Activated T-helper 1 cell treated with anti-CD3 and anti-CD28 coated beads, Interleukin-2, amount 50 U/mL, for 16 hours (primary cell): ENCODE measurements around the gene HNRNPL.
A peak's percentile ranks its signal among the peaks of the same experiment; 100 is the strongest.
"Not testable (repeated sequence)": the region's sequence is repeated elsewhere in the genome, so short reads cannot be mapped to it uniquely, and the experiment has no call there.

ENCODE experiments used
- DNase-seq, 2 donors: peaks; one replicate each; pipeline ENCODE4 v3.0.0-alpha.2; 2020; ENCODE audit warnings: low read depth in 1 of 2, low spot score in 1 of 2

Gene HNRNPL

DNA sequence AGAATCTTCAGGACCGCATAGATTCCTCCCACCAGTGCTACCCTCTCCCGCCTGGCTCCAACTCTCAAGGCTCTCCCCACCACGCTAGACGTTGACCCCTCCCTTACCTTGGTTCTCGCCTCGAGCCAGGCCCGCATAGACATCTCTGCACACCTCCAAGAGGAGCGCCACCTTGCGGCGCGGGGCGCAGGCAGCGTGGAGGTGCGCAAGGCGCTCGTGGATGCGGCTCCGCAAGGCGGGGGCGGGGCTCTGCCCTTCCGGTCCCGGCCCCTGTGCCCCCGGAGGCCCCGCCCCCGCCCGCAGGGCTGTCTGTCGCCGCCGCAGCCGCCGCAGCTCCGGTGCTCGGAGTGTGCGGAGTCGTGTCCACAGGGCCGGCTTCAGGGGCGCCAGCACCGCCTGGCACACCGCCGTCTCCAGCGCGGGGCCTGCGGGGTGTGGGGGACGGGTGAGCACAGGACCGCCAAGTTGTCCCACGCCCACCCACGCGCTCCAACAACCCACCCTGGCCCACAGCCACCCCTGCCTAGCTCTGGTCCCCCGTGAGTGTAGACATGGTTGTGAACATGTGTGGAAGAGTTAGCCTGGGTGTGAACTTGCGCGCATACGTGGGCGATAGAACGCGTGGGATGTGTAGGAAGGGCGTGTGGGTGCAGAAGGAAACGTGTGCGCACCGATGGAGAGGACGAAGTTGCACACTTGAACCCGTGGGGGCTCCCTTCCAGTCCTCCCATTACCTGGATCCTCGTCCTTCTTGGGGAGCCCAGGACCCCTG, 20.2 kb upstream of the HNRNPL start:
- DNase-seq: peak; percentile 87 to 92

DNA sequence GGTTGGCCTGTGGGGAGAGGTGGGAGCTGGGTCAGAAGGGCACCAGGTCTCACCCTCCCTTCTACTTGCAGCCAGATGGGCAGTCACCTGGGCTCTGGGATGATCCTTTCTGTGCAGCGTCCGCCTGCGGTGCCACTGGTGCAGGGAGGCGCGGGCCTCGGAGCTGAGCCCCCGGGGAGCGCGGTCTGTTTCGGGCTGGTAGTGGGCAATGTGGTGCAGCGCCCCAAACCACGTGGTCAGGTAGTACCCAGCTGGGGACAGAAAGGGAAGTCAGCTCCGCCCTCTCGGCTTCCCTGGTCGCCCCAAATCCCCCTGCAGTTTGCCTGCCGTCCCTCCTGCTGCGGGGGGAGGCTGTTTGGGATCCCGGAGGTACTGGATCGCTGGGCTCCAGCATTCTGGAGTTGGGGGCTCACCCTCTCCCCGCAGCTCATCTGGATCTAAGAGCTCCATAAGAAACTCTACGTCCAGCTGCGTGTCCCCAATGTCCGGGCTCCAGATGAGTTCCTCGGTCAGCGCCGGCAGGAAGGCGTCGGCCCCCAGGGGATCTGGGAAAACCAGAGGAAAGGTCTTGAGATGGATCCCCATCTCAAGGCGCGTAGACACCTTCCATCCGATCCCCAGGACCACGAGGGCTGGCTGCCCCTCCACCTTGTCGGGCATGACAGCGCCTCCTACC, 19.5 kb upstream of the HNRNPL start:
- DNase-seq: no peak

DNA sequence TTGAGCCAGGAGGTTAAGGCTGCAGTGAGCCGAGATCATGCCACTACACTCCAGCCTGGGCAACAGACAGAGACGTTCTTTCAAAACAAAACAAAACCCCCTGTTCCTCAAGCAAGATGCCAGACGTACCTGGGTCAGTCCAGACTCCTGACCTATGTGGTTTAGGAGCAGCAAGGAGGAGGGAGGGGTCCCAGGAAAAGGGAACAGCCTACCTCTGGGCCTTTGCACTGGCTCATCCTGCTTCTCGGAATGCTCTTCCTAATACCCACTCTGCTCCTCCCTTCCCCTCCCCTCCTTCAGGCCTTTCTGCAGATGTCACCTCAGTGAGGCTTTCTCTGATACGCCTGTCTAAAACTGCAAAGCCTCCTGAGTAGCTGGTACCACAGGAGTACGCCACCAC, 18.8 kb upstream of the HNRNPL start:
- DNase-seq: no peak

DNA sequence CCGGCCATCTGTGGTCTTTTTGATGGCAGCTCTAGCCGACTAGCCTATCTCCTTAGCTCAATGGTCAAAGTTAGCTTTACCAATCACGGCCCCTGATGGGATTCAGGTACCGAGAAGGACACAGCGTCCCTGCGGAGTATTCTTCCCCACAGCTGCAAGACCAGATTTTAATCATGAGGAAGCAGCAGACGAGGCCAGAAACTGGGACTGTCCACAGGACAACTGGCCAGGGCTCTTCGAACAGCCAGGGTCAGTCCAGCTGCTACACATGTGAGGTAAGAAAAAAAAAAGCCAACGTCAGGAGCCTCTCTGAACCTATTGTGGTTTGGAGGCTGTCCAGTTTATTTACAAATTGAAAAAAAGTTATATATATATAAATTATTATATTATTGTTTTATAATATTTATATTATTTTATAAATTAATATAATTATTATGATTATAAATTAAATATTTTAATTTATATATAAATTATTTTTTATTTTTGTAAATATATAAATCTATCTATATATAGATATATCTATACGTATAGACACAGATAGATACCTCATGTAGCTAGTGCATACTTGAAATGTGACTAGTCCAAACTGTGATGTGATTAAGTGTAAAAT, 17.5 kb upstream of the HNRNPL start:
- no peak for DNase-seq

DNA sequence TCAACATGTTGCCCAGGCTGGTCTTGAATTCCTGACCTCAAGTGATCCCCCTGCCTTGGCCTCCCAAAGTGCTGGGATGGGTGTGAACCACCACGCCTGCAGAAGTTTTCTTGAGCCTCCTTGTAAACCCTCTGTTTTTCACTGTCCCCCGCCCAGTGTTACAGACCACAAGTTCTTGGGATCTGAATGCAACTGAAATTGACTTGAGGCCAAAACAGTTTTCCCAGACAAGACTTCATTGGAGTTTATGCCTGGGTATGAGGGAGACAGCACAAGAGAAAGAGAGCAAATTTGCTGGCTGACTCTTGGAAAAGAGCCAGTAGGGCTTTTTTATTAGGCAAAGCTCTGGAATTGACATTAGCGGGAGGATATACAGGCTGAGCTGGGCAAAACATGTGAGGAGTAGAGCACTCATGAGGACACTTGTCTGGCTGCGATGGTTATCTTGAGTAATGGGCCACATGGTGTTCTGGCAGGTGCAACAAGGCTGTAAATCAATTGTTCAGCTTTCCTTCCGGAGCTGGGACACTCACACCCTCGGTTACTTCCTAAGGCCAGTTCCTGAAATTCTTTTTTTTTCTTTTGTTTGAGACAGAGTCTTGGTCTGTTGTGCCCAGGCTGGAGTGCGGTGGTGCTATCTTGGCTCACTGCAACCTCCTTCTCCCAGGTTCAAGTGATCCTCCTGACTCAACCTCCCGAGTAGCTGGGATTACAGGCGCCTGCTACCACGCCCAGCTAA, 12.7 kb upstream of the HNRNPL start:
- no peak for DNase-seq

DNA sequence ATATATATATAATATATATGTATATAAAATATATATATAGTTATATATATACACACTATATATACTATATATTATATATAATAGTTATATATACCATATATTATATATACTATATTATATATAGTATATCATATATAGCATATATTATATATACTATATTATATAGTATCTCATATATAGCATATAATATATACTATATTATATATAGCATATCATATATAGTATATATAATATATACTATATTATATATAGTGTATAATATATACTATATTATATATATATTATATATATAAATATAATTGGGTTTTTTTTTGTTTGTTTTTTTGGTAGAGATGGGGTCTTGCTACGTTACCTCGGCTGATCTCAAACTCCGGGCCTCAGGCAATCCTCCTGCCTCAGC, 11.6 kb upstream of the HNRNPL start:
- DNase-seq: no peak

DNA sequence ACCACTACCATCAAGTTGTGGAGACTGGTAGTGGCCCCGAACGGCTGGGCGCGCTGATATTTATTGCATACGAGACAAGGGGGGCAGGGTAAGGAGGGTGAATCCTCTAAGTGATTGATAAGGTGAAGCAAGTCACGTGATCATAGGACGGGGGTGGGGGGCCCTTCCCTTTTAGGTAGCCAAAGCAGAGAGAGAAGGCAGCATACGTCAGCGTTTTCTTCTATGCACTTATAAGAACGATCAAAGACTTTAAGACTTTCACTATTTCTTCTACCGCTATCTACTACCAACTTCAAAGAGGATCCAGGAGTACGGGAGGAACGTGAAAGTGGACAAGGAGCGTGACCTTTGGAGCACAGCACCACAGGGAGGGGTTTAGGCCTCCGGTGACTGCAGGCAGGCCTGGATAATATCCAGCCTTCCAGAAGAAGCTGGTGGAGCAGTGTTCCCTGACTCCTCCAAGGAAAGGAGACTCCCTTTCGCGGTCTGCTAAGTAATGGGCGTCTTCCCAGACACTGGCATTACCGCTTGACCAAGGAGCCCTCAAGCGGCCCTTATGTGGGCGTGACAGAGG, 9.9 kb upstream of the HNRNPL start:
- not testable (repeated sequence) for DNase-seq

DNA sequence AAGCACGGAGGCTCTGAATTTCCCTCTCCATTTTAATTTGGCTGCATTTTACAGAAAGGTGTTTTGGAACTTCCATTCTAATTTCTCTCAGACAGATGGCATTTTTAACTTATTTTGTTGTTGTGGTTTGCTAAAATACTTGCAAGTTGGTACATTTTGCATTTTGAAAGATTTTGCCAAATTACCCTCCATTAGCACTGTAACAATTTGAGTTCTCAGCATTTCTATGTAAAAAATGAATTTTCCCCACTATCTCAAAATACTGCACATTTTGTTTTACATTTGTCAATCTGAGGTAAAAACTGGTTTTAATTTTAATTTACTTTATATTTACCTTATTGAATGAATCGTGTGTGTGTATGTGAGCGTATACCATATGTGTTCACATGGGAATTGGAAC, 7.0 kb upstream of the HNRNPL start:
- DNase-seq: no peak

DNA sequence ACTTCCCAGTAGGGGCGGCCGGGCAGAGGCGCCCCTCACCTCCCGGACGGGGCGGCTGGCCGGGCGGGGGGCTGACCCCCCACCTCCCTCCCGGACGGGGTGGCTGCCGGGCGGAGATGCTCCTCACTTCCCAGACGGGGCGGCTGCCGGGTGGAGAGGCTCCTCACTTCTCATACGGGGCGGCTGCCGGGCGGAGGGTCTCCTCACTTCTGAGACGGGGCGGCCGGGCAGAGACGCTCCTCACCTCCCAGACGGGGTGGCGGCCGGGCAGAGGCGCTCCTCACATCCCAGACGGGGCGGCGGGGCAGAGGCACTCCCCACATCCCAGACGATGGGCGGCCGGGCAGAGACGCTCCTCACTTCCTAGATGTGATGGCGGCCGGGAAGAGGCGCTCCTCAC, 6.0 kb upstream of the HNRNPL start:
- DNase-seq: not testable (repeated sequence)

DNA sequence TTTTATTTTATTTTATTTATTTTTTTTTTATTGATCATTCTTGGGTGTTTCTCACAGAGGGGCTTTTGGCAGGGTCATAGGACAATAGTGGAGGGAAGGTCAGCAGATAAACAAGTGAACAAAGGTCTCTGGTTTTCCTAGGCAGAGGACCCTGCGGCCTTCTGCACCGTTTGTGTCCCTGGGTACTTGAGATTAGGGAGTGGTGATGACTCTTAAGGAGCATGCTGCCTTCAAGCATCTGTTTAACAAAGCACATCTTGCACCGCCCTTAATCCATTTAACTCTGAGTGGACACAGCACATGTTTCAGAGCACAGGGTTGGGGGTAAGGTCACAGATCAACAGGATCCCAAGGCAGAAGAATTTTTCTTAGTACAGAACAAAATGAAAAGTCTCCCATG, 5.2 kb upstream of the HNRNPL start:
- DNase-seq: not testable (repeated sequence)

DNA sequence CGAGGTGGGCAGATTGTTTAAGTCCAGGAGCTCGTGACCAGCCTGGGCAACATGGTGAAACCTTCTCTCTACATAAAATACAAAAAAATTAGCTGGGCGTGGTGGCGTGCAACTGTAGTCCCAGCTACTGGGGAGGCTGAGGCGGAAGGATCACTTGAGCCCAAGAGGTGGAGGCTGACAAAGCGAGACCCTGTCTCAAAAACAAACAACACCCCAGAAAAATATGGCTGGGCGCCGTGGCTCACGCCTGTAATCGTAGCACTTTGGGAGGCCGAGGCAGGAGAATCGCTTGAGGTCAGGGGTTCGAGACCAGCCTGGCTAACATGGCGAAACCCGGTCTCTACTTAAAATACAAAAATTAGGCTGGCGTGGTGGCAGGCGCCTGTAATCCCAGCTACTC, 3.4 kb upstream of the HNRNPL start:
- DNase-seq: no peak

DNA sequence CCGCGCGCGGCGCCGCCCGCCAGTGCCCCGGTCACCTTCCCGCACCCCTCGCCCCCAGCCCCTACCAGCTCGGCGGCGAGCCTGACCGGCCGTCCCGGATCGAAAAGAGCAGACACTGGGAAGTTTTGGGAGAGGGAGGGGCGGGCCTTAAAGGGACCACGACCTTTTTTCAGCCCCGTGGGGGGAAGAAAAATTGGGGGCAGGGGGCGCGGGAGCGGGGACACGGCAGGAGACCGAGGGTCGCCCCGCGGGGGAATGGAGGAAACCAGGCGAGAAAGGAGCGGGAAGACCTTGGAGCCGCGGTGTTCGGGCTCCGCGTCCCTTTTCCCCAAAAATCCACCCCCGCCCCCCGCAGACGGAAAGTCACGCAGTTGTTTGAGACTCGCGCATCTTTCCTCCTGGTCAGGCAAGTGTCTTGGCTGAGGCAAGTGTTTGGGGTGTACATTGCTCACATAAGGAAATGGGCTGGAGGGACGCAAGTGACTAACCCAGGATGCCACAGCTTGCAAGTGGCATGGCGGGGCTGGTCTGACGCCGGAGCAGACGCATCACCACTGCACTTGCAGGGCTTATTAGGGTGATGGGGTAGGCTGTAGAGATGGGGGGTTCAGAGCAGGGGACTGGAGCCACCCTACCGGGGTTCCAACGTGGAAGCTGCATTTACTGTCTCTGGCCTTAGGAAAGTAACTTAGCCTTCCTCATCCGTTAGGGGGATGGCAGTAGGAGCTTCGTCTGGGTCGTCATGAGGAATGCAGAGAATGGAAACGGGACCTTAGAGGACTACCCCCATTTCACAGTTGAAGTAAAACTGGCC, 2.7 kb upstream of the HNRNPL start:
- DNase-seq: peak in 1 of 2 donors; percentile 47

DNA sequence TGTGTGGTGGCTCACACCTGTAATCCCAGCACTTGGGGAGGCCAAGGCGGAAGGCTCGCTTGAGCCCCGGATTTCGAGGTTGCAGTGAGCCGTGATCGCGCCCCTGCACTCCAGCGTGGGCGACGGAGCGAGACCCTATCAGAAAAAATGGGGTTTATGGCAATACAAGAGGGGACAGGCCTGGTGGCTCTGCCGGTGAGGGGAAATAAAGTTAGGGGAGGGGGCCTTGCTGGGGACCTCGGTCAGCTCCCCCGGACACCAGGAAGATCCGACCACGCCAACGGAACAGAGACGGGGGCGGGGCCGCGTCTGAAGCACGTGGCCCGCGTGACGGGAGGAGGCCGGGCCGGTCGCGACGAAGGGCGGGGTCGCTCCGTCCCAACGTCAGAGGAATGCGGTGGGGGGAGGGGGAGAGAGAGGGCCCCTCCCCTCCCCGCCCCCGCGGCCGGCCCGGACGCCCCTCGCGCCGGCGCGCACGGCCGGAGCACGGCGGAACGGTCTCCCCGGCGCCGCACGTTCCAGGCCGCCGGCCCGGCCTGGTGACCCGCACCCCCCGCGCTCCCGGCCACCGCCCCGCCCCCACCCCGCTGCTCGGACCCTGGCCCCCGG, 1.9 kb upstream of the HNRNPL start:
- peak; percentile 75 to 83 for DNase-seq

DNA sequence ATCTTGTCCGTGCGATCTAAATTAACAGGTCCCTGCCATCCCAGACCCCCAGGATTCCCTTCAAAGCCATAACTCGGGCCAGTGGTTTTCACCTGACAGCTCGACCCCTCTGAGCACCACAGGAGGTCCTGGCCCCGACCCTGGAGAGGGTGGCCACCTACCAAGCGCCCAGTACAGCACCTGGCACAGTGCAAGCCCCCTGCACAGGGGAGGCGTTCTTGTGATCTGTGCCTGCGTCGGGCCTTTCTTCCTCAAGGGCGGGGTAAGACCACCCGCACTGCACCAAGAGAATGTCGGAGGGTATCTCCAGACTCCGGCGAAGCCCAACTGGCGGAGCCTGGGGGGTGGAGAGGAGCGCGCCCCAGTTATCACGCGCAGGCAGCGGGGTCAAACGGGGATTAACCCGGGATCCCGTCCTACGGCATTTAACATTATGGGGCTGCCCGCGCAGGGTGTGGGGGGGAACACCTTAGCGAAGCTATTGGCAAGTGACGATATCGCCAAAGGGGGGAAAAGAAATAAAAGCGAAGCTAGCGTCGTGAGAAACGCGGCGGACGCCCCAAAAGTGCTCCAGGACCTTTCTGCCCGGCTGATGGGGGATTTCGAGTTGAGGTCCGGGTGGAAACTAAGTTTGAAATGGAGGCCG, 1.3 kb upstream of the HNRNPL start:
- peak in 1 of 2 donors; percentile 23 for DNase-seq

DNA sequence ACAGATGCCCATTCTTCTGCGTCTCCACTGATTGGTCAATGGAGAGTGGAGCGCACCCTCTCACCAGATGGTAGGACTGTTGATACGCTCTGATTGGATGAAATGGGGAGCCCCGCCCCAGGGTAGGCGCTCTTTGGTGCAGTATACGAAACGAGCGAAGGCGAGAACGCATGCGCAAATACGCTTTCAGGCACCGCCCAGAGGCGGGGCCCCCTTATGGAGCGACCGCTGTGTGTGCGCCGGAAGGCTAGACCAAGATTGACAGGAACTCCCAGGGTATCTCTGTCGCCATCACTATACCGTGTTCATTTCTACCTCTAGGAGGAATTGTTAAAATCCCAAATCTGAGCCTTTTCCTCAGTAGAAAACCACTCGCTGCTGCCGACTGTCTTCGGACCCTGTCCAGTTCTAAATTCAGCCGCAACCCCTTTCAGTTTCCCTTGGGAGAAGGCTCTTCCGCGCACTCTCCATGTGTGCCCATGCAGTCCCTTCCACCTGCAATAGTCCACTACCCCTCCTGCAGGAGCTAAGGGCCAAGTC, 720 bp upstream of the HNRNPL start:
- peak; percentile 14 to 97 for DNase-seq

DNA sequence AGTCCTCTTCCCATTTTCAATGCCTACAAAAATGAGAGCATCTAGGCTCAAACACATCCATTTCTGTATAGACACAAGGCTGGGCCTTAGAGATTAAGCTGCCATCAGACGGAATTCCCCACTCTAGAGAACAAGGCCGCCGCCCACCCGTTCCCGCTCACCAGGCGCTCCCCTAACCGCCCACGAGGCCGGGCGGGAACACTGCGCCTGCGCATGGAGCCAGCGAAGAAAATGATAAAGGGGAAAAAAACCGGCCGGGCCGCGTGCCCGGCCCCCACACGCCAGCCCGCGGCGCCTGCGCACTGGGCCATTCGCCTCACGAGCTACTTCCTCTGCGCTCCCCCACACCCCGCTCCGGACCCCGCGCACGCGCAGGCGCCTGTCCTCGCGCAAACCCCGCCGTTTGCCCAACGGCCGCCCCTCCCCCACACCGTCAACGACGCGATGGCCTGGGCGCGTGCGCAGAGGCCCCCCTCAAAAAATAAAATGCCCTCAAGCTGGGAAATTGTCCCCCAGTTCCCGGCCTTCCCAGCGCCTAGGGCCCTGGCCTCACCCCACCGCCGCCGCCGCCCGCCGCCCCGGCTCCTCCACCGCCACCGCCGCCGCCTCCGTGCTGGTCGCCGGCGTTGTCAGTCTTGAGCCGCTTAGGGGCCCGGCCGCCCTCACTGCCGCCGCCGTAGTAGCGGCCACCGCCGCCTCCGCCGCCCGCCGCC, 483 bp downstream of the HNRNPL start:
- DNase-seq: peak; percentile 96 to 99

DNA sequence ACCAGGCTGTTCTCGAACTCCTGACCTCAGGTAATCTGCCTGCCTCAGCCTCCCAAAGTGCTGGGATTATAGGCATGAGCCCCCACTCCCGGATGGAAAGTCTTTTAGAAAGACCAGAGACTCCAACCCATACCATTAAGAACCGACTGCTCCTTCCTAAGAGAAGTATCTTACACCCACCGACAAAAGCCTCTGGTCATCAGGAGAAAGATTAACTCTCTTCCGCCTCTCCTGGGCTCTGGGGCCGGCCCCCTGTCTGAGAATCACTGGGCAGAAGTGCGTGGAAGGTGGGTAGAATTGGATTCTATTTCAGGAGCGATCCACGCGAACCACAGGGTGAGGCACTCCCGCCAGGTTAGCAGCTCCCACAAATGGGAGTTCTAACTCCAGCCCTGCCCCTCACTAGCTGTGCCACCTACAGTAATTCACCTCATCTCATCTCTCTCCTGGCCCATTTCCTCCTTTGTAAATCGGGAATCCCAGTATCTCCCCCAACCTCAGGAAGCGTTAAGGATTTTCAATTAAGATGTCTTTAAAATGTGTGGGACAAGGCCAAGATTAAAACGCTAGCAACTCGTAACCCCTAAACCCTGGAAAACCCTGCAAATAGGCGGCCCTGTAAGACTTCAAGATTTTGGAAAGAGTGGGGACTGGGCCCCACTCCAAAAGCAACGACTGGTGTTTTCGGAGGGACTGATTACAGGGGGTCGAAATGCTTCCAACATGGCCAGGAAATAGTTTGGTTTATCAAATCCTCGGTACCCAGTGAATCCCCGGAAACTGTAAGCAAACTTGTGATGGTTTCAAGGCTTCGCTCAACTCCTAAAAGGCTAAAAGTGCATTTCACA, 1.3 kb downstream of the HNRNPL start:
- DNase-seq: no peak

DNA sequence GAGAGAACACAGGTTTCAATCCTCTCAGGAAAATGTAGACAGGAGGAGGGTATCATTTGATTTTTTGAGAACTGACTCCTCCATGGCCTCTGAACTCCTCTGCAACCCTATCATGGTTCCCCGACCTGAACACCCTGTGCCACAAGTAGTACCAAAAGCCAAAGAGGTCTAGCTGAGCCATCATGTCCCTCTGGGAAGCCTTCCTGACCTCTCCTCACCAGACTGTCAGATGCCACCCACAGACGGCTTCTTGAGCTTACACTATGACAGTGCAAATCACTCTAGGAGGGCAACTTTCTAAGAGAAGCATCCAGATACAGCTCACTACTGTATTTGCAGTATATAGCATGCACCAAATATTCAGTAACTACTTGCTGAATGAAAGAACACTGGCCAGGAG, 3.7 kb downstream of the HNRNPL start:
- no peak for DNase-seq
